HepG2 (cell line): ENCODE measurements around the gene SCYL1. TPM values are rescaled to one million over a fixed set of nuclear protein-coding genes. Genes with fewer than 3 reads are reported as not detected.

Experiments
- CHD2 ChIP-seq: IDR thresholded peaks from 2 replicates; pipeline ENCODE4 v1.6.1; 2011; ENCODE audit warnings: low read depth, low read length, improper control_type of control experiment
- EP300 ChIP-seq, 3 experiments: sonication (generic) in 1 of 3; formaldehyde crosslinking in 1 of 3; IDR thresholded peaks; 2 replicates each; pipeline versions ENCODE4 v1.5.1 to v1.6.1; 2011 to 2020; ENCODE audit warnings: low read depth in 2 of 3, low read length in 2 of 3, borderline replicate concordance in 1 of 3, improper control_type of control experiment in 1 of 3, mild to moderate bottlenecking in 1 of 3, missing genetic modification reagents in 1 of 3, moderate library complexity in 1 of 3
- GFI1 ChIP-seq: sonication (generic); formaldehyde crosslinking; IDR thresholded peaks from 2 replicates; pipeline ENCODE4 v1.5.0; 2020; ENCODE audit warnings: missing genetic modification reagents, mild to moderate bottlenecking, borderline replicate concordance
- IRF2 ChIP-seq: IDR thresholded peaks from 2 replicates; pipeline ENCODE4 v1.6.1; 2018; ENCODE audit warnings: missing genetic modification reagents, missing compliant biosample characterization
- KAT2B ChIP-seq: fragments of 150-350 bp; IDR thresholded peaks from 2 replicates; pipeline ENCODE4 v1.6.1; 2014; ENCODE audit warnings: low read depth, low read length, borderline replicate concordance
- KDM5B ChIP-seq: sonication (generic); formaldehyde crosslinking; IDR thresholded peaks from 2 replicates; pipeline ENCODE4 v1.4.0; 2020; ENCODE audit warnings: missing genetic modification reagents, mild to moderate bottlenecking, borderline replicate concordance
- MED13 ChIP-seq: sonication (generic); formaldehyde crosslinking; IDR thresholded peaks from 2 replicates; pipeline ENCODE4 v1.5.0; 2020; ENCODE audit warnings: missing genetic modification reagents
- MYC ChIP-seq: sonication (generic); formaldehyde crosslinking; IDR thresholded peaks from 2 replicates; pipeline ENCODE4 v1.9.0; 2021; ENCODE audit warnings: missing genetic modification reagents, borderline replicate concordance
- NR1H2 ChIP-seq: sonication (generic); formaldehyde crosslinking; IDR thresholded peaks from 2 replicates; pipeline ENCODE4 v1.8.1; 2022; ENCODE audit warnings: low read depth, missing genetic modification reagents, borderline replicate concordance
- NR2F6 ChIP-seq, 2 experiments: IDR thresholded peaks; 2 replicates each; pipeline ENCODE4 v1.6.1; 2016; ENCODE audit warnings: antibody characterized with exemption in 1 of 2, mild to moderate bottlenecking in 1 of 2
- REL ChIP-seq: sonication (generic); formaldehyde crosslinking; conservative IDR thresholded peaks from 2 replicates; pipeline ENCODE4 v1.8.0; 2022; ENCODE audit warnings: mild to moderate bottlenecking, missing genetic modification reagents, moderate library complexity
- SKI ChIP-seq: fragments of 450-650 bp; IDR thresholded peaks from one replicate; pipeline ENCODE4 v1.6.1; 2018; ENCODE audit warnings: mild to moderate bottlenecking; ENCODE audit not compliant: partially characterized antibody
- SOX6 ChIP-seq, 2 experiments: fragments of 450-650 bp in 1 of 2; sonication (generic) in 1 of 2; formaldehyde crosslinking in 1 of 2; IDR thresholded peaks; 2 replicates each; pipeline versions ENCODE4 v1.4.0 to v1.6.1; 2017 to 2020; ENCODE audit warnings: antibody characterized with exemption in 1 of 2, mild to moderate bottlenecking in 1 of 2, missing genetic modification reagents in 1 of 2
- ZFY ChIP-seq: sonication (generic); formaldehyde crosslinking; IDR thresholded peaks from 2 replicates; pipeline ENCODE4 v1.4.0; 2020; ENCODE audit warnings: missing genetic modification reagents
- ZIK1 ChIP-seq: sonication (generic); formaldehyde crosslinking; IDR thresholded peaks from 2 replicates; pipeline ENCODE4 v1.5.0; 2020; ENCODE audit warnings: mild to moderate bottlenecking, low read depth, missing genetic modification reagents, borderline replicate concordance
- ZNF292 ChIP-seq: sonication (generic); formaldehyde crosslinking; IDR thresholded peaks from 2 replicates; pipeline ENCODE4 v1.8.1; 2022; ENCODE audit warnings: mild to moderate bottlenecking, low read depth, missing genetic modification reagents, borderline replicate concordance
- ZNF563 ChIP-seq: sonication (generic); formaldehyde crosslinking; IDR thresholded peaks from 2 replicates; pipeline ENCODE4 v1.8.0; 2022; ENCODE audit warnings: mild to moderate bottlenecking, moderate library complexity, missing genetic modification reagents
- ZNF577 ChIP-seq: sonication (generic); formaldehyde crosslinking; IDR thresholded peaks from 2 replicates; pipeline ENCODE4 v1.4.0; 2020; ENCODE audit warnings: mild to moderate bottlenecking, low read depth, missing genetic modification reagents, borderline replicate concordance
- ZNF615 ChIP-seq: sonication (generic); formaldehyde crosslinking; IDR thresholded peaks from 2 replicates; pipeline ENCODE4 v1.5.0; 2020; ENCODE audit warnings: mild to moderate bottlenecking, missing genetic modification reagents, borderline replicate concordance
- ZNF724P ChIP-seq: sonication (generic); formaldehyde crosslinking; IDR thresholded peaks from 2 replicates; pipeline ENCODE4 v1.8.0; 2022; ENCODE audit warnings: missing genetic modification reagents, borderline replicate concordance
- ZNF749 ChIP-seq: sonication (generic); formaldehyde crosslinking; IDR thresholded peaks from 2 replicates; pipeline ENCODE4 v1.8.0; 2022; ENCODE audit warnings: mild to moderate bottlenecking, missing genetic modification reagents, moderate library complexity, borderline replicate concordance
- ZNF782 ChIP-seq: sonication (generic); formaldehyde crosslinking; IDR thresholded peaks from 2 replicates; pipeline ENCODE4 v1.4.0; 2020; ENCODE audit warnings: missing genetic modification reagents, mild to moderate bottlenecking, borderline replicate concordance
- ZNF891 ChIP-seq: sonication (generic); formaldehyde crosslinking; IDR thresholded peaks from 2 replicates; pipeline ENCODE4 v1.5.0; 2020; ENCODE audit warnings: mild to moderate bottlenecking, missing genetic modification reagents
- polyA plus RNA-seq, 8 experiments: library from polyadenylated mRNA; depleted of rRNA in 3 of 8; stranded (reverse) in 7 of 8; unstranded in 1 of 8; fragments of >200 nt; fragmentation: Illumina TruSeq in 4 of 8; extraction: Trizol in 4 of 8; gene quantifications; 2 replicates each; pipeline versions ENCODE4 v1.2.1 to v1.2.3, GENCODE V29; 2011 to 2016; ENCODE audit warnings: low read depth in 4 of 8, missing spikeins in 1 of 8, mixed read lengths in 1 of 8; ENCODE audit not compliant: insufficient read depth in 1 of 8
- total RNA-seq, 5 experiments: library from RNA; depleted of rRNA; stranded (reverse); fragments of >200 nt; fragmentation: Illumina TruSeq; extraction: Trizol; gene quantifications; 2 replicates each; pipeline ENCODE4 v1.2.3, GENCODE V29; 2016; ENCODE audit warnings: low read depth in 1 of 5
- TF ChIP-seq, protein P1 (sequence below): sonication (generic); formaldehyde crosslinking; IDR thresholded peaks from 2 replicates; pipeline ENCODE4 v1.4.0; 2020; ENCODE audit warnings: mild to moderate bottlenecking, missing genetic modification reagents
- TF ChIP-seq, protein P2 (sequence below): IDR thresholded peaks from 2 replicates; pipeline ENCODE4 v1.6.1; 2016; ENCODE audit warnings: missing compliant biosample characterization, missing genetic modification reagents, borderline replicate concordance
- TF ChIP-seq, protein P3 (sequence below): sonication (generic); formaldehyde crosslinking; IDR thresholded peaks from 2 replicates; pipeline ENCODE4 v1.8.1; 2023; ENCODE audit warnings: mild to moderate bottlenecking, missing genetic modification reagents, borderline replicate concordance

The SCYL1 gene
- total and polyA plus RNA-seq, 2 of the 13 experiments (the other 11 are each of a cell fraction or from before 2014, with no cell fraction given): 65.9 to 103 TPM

DNA sequence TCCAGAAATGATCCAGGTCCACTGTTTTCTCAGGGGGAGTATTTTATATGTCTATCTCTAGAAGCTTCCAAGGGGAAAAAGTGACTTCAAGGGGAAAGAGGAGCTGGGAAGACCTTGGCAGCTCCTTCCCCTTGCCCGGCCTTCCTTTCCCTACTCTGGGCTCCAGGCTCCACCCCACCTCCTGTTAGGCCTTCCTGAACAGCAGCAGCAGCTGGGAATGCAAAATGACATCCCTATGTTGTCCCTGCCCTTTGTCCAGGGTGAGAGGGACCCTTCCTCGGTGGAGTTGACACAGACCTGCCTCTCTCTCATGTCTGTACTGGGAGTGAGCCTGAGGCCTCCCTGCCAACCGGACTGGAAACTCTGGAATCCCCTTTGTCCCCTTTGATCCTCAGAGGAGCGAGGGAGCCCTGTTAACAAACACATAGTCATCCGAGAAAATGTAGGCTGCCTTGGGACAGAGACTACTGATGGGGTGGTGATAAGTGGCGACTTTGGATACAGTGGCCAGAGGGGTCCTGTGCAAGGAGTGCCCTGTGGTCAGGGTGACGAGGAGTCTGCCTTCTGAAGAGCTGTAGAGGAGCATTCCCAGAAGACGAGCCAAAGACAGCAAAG, 35.1 kb upstream of the SCYL1 start (continued):
- TF ChIP-seq SOX6 (IDR thresholded peaks at IDR 0.05) (no peak), SOX6 (CRISPR knock-in tag; IDR thresholded peaks at IDR 0.05) (no peak), NR1H2 (no peak), ZNF615 (CRISPR knock-in tag) (0 out of 2 replicates have a peak, but pooled peaks have one; percentile 56), KAT2B (no peak), MYC (peak; percentile 17; the same call in 1 of the 2 replicates), ZNF891 (CRISPR knock-in tag) (no peak; the same call in 1 of the 2 replicates), ZNF749 (CRISPR knock-in tag) (no peak), GFI1 (CRISPR knock-in tag) (peak; percentile 27; the same call in 1 of the 2 replicates), REL (CRISPR knock-in tag) (no peak), CHD2 (no peak), ZNF563 (peak; percentile 31; the same call in 1 of the 2 replicates), ZNF782 (CRISPR knock-in tag) (0 out of 2 replicates have a peak, but pooled peaks have one; percentile 9), ZNF724P (0 out of 2 replicates have a peak, but pooled peaks have one; percentile 17), SKI (peak; percentile 44), EP300 (IDR thresholded peaks at IDR 0.05; ENCODE audit: low read depth in 2 of 2, low read length in 2 of 2) (peak; percentile 25 to 72; a peak in 3 of 4 replicates), EP300 (CRISPR knock-in tag; IDR thresholded peaks at IDR 0.05; ENCODE audit: borderline replicate concordance) (peak; percentile 12; the same call in 1 of the 2 replicates), IRF2 (CRISPR knock-in tag) (0 out of 2 replicates have a peak, but pooled peaks have one; percentile 28), MED13 (no peak), KDM5B (CRISPR knock-in tag) (no peak), ZNF577 (CRISPR knock-in tag) (no peak), ZFY (peak; percentile 61), ZNF292 (CRISPR knock-in tag) (peak; percentile 79; the same call in 1 of the 2 replicates), ZIK1 (CRISPR knock-in tag) (no peak), NR2F6 (IDR thresholded peaks at IDR 0.05) (peak; percentile 41; the same call in 1 of the 2 replicates), NR2F6 (CRISPR knock-in tag; IDR thresholded peaks at IDR 0.05) (peak; percentile 72)
- TF ChIP-seq, protein P1, sequence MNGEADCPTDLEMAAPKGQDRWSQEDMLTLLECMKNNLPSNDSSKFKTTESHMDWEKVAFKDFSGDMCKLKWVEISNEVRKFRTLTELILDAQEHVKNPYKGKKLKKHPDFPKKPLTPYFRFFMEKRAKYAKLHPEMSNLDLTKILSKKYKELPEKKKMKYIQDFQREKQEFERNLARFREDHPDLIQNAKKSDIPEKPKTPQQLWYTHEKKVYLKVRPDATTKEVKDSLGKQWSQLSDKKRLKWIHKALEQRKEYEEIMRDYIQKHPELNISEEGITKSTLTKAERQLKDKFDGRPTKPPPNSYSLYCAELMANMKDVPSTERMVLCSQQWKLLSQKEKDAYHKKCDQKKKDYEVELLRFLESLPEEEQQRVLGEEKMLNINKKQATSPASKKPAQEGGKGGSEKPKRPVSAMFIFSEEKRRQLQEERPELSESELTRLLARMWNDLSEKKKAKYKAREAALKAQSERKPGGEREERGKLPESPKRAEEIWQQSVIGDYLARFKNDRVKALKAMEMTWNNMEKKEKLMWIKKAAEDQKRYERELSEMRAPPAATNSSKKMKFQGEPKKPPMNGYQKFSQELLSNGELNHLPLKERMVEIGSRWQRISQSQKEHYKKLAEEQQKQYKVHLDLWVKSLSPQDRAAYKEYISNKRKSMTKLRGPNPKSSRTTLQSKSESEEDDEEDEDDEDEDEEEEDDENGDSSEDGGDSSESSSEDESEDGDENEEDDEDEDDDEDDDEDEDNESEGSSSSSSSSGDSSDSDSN: peak; percentile 64
- TF ChIP-seq, protein P2, sequence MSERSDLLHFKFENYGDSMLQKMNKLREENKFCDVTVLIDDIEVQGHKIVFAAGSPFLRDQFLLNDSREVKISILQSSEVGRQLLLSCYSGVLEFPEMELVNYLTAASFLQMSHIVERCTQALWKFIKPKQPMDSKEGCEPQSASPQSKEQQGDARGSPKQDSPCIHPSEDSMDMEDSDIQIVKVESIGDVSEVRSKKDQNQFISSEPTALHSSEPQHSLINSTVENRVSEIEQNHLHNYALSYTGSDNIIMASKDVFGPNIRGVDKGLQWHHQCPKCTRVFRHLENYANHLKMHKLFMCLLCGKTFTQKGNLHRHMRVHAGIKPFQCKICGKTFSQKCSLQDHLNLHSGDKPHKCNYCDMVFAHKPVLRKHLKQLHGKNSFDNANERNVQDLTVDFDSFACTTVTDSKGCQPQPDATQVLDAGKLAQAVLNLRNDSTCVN (CRISPR knock-in tag): no peak
- TF ChIP-seq, protein P3, sequence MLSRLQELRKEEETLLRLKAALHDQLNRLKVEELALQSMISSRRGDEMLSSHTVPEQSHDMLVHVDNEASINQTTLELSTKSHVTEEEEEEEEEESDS (CRISPR knock-in tag): no peak
